Measurements from ENCODE around the gene CDYL2. TPM values are rescaled to one million over a fixed set of nuclear protein-coding genes. Genes with fewer than 3 reads are reported as not detected.

CDYL2 gene
- total RNA-seq, 1 donor from 2014 or later = 4.9 TPM

GRCh38 chr16:80664786-80665185 lies 139.6 kb downstream of the CDYL2 start:
- H3K9ac ChIP-seq = no peak overlapping the region
- H3K27me3 ChIP-seq = peaks cover 12% of the 10 kb centered on the region
- H3K27ac ChIP-seq = no peak overlapping the region
- H3F3A ChIP-seq (ENCODE audit: low read depth) = peaks cover 24% of the 10 kb centered on the region
- peaks cover 14% of the 10 kb centered on the region for H3K9me3 Mint-ChIP-seq
- peaks cover 39% of the 10 kb centered on the region for H3K4me1 Mint-ChIP-seq
- H4K20me1 ChIP-seq (ENCODE audit: low read depth) = peaks cover 8% of the 10 kb centered on the region
- H3K4me2 ChIP-seq = peak overlapping the region; percentile 36
- DNase-seq (ENCODE audit: low spot score) = no peak
- H3K36me3 ChIP-seq = no peaks in the 10 kb centered on the region
- H3K4me3 ChIP-seq = no peak overlapping the region
- TF ChIP-seq EZH2 (IDR thresholded peaks at IDR 0.05) = no peak
- TF ChIP-seq CTCF (IDR thresholded peaks at IDR 0.05) = no peak
- H3K36me3 Mint-ChIP-seq = peaks cover 2% of the 10 kb centered on the region
- no peak overlapping the region for H3K4me3 Mint-ChIP-seq
- H2AFZ ChIP-seq (replicated peaks) = no peak overlapping the region
- H3K79me2 ChIP-seq (ENCODE audit: low read depth) = no peaks in the 10 kb centered on the region
- H3K4me1 ChIP-seq = peaks cover 36% of the 10 kb centered on the region
- no peak overlapping the region for H3K27ac Mint-ChIP-seq
- H3K27me3 Mint-ChIP-seq (ENCODE audit: insufficient read depth, low read depth) = peaks cover 12% of the 10 kb centered on the region
- peaks cover 5% of the 10 kb centered on the region for H3K9me3 ChIP-seq (ENCODE audit: low read depth)

- Histone ChIP-seq H3K9me3 (ENCODE audit: low read depth) (peaks cover 7% of the 10 kb centered on the region), H3K79me2 (ENCODE audit: low read depth) (no peaks in the 10 kb centered on the region), H3K4me3 (no peak overlapping the region), H3K27ac (no peak overlapping the region), H3K4me2 (peak overlapping the region; percentile 36), H3K36me3 (no peaks in the 10 kb centered on the region), H3K4me1 (peaks cover 36% of the 10 kb centered on the region), H3K27me3 (peaks cover 12% of the 10 kb centered on the region), H3K9ac (no peak overlapping the region), H4K20me1 (ENCODE audit: low read depth) (peaks cover 8% of the 10 kb centered on the region), H2AFZ (replicated peaks) (no peak overlapping the region), H3F3A (ENCODE audit: low read depth) (peaks cover 24% of the 10 kb centered on the region)
- no peak for TF ChIP-seq EZH2phosphoT487 (IDR thresholded peaks at IDR 0.05)
- TF ChIP-seq CTCF (IDR thresholded peaks at IDR 0.05) = no peak
- TF ChIP-seq EZH2 (IDR thresholded peaks at IDR 0.05) = no peak
- Mint-ChIP-seq H3K4me1 (peaks cover 39% of the 10 kb centered on the region), H3K27ac (no peak overlapping the region), H3K27me3 (ENCODE audit: insufficient read depth, low read depth) (peaks cover 12% of the 10 kb centered on the region), H3K4me3 (no peak overlapping the region), H3K9me3 (peaks cover 14% of the 10 kb centered on the region), H3K36me3 (peaks cover 2% of the 10 kb centered on the region)
- DNase-seq (ENCODE audit: low spot score) = peak; percentile 79
These were observed 140.2 kb downstream of the CDYL2 start for GRCh38 chr16:80664226-80664625.

GRCh38 chr16:80663078-80663477 lies 141.3 kb downstream of the CDYL2 start:
- Histone ChIP-seq H3K9ac (no peak overlapping the region), H3K4me2 (no peak overlapping the region), H2AFZ (replicated peaks) (no peak overlapping the region), H3K79me2 (ENCODE audit: low read depth) (no peaks in the 10 kb centered on the region), H3F3A (ENCODE audit: low read depth) (peaks cover 24% of the 10 kb centered on the region), H3K4me1 (peaks cover 36% of the 10 kb centered on the region), H3K27me3 (peaks cover 12% of the 10 kb centered on the region), H3K36me3 (no peaks in the 10 kb centered on the region), H3K27ac (no peak overlapping the region), H3K4me3 (no peak overlapping the region), H4K20me1 (ENCODE audit: low read depth) (peaks cover 8% of the 10 kb centered on the region), H3K9me3 (ENCODE audit: low read depth) (peaks cover 7% of the 10 kb centered on the region)
- Mint-ChIP-seq H3K36me3 (peaks cover 2% of the 10 kb centered on the region), H3K4me3 (no peak overlapping the region), H3K9me3 (peaks cover 14% of the 10 kb centered on the region), H3K4me1 (peaks cover 39% of the 10 kb centered on the region), H3K27ac (no peak overlapping the region), H3K27me3 (ENCODE audit: insufficient read depth, low read depth) (peaks cover 15% of the 10 kb centered on the region)
- DNase-seq (ENCODE audit: low spot score) = no peak
- no peak for TF ChIP-seq EZH2 (IDR thresholded peaks at IDR 0.05)

GRCh38 chr16:80659865-80660264 lies 144.5 kb downstream of the CDYL2 start:
- Mint-ChIP-seq H3K27me3 (ENCODE audit: insufficient read depth, low read depth) (peaks cover 9% of the 10 kb centered on the region), H3K4me3 (no peak overlapping the region), H3K9me3 (peaks cover 14% of the 10 kb centered on the region), H3K4me1 (peaks cover 18% of the 10 kb centered on the region), H3K27ac (no peak overlapping the region), H3K36me3 (peaks cover 2% of the 10 kb centered on the region)
- Histone ChIP-seq H3K79me2 (ENCODE audit: low read depth) (no peaks in the 10 kb centered on the region), H3K9ac (no peak overlapping the region), H3K4me2 (no peak overlapping the region), H4K20me1 (ENCODE audit: low read depth) (no peaks in the 10 kb centered on the region), H3K27me3 (no peaks in the 10 kb centered on the region), H3F3A (ENCODE audit: low read depth) (peaks cover 10% of the 10 kb centered on the region), H3K27ac (no peak overlapping the region), H2AFZ (replicated peaks) (no peak overlapping the region), H3K36me3 (no peaks in the 10 kb centered on the region), H3K4me3 (no peak overlapping the region), H3K9me3 (ENCODE audit: low read depth) (peaks cover 7% of the 10 kb centered on the region), H3K4me1 (peaks cover 20% of the 10 kb centered on the region)
- no peak for DNase-seq (ENCODE audit: low spot score)
- TF ChIP-seq EZH2phosphoT487 (IDR thresholded peaks at IDR 0.05) (no peak), EZH2 (IDR thresholded peaks at IDR 0.05) (no peak), CTCF (IDR thresholded peaks at IDR 0.05) (no peak)
